Activated CD8-positive, alpha-beta memory T cell treated with anti-CD3 and anti-CD28 coated beads for 36 hours (primary cell): Measurements from ENCODE around the gene CHD9. TPM values are rescaled to one million over a fixed set of nuclear protein-coding genes. Genes with fewer than 3 reads are reported as not detected.
"Not testable (repeated sequence)": the region's sequence is repeated elsewhere in the genome, so short reads cannot be mapped to it uniquely, and the experiment has no call there.

Experiments used
- CTCF ChIA-PET: fragments of 350-600 bp; sonication (Branson Sonifier 250); formaldehyde crosslinking; loops from one replicate; lab custom pipeline; 2021; ENCODE audit warnings: antibody characterized with exemption; lab: Charles Lee
- POLR2A ChIA-PET: fragments of 350-600 bp; sonication (Branson Sonifier 250); formaldehyde crosslinking; loops from one replicate; lab custom pipeline; 2021; ENCODE audit warnings: antibody characterized with exemption; lab: Charles Lee
- total RNA-seq, 2 experiments: library from RNA; stranded (reverse); gene quantifications; one replicate each; pipeline ENCODE4 v1.2.3, GENCODE V29; 2021

Gene CHD9
- total RNA-seq, 2 experiments from 2014 or later, result 16.8 to 17.1 TPM

GRCh38 chr16:53150769-53151168 is 96.0 kb downstream of the CHD9 start:
- POLR2A ChIA-PET, result no interaction called here
- CTCF ChIA-PET, result no interaction called here

DNA sequence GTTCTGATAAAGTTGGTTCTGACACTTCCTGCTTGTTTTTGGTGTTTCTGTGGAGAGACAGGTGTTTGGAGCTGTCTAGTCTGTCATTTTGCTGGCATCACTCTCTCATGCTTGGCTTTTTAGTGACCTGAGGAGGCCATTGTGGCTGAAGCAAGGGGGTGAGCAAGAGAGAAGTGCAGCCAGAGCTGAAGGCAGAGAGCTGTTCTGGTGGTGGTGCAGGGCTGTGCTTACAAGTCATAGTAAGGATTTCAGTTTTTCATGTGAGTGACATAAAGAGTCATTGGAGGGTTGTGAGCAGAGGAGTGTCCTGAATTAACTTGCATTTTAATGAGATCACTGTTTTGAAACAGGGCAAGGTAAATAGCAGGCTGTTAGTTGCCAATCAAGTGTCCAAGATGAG is 97.5 kb downstream of the CHD9 start:
- ChIA-PET CTCF (no interaction called here), POLR2A (no interaction called here)

DNA sequence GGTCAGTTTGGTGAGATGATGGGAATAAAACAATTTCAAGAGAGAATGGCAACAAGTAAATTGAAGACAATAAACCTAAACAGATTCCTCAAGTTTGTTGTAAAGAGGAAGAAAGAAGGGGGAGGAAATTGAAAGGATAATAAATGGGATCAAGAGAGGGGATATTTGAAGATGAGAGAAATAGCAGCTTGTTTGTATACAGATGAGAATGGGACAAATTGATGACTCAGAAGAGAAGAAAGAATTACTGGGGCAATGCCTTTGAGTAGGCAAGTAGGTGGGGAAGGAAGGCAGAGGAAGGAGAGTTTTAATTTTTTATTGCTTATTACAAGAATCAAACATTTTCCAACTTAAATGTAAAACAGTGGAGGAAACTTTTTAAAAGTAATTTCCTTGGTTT is 98.3 kb downstream of the CHD9 start:
- ChIA-PET POLR2A (no interaction called here), CTCF (no interaction called here)

GRCh38 chr16:53154513-53154912 is 99.7 kb downstream of the CHD9 start:
- ChIA-PET CTCF (interaction anchor here (1.3 kb wide), 1 partner anchor 100 kb away, joined by 3 read pairs; the partner anchor contains the start of gene CHD9), POLR2A (no interaction called here)

GRCh38 chr16:53156516-53156915 is 101.7 kb downstream of the CHD9 start:
- ChIA-PET POLR2A (no interaction called here), CTCF (no interaction called here)

DNA sequence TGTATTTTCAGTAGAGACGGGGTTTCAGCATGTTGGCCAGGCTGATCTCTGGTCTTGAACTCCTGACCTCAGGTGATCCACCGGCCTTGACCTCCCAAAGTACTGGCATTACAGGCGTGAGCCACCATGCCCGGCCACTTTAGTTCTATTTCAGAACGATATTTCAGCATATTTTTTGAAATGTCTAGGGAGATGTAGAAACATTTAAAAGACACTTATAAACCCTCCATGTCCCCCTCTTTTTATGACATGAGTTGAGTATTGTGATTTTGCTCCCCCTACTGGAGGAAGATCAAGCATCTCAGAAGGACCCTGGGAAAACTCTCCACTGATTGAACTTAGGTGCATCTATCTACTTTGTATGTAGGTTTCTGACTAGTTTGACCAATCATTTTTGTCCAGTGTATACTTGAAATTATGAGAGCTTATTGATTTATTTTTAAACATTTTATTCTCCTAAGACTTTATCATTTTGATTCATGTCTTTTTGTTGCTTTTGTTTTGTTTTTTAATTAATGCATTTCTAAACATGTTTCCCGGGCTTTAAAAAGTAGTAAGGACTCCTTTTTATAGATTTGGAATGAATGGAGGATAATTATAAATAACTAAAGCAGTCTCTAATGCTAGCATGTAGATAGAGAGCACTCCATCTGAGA is 105.1 kb downstream of the CHD9 start:
- CTCF ChIA-PET, result interaction anchor here (0.8 to 1.2 kb wide), 3 partner anchors 16 to 105 kb away, joined by 3 read pairs; partner anchors contain the start of gene CHD9
- POLR2A ChIA-PET, result no interaction called here

- ChIA-PET CTCF (interaction anchor here (0.6 to 1.7 kb wide), 2 partner anchors 95 to 111 kb away, joined by 3 to 5 read pairs; partner anchors contain the start of gene CHD9), POLR2A (no interaction called here)
Observed at GRCh38 chr16:53166099-53166498, 111.3 kb downstream of the CHD9 start.

DNA sequence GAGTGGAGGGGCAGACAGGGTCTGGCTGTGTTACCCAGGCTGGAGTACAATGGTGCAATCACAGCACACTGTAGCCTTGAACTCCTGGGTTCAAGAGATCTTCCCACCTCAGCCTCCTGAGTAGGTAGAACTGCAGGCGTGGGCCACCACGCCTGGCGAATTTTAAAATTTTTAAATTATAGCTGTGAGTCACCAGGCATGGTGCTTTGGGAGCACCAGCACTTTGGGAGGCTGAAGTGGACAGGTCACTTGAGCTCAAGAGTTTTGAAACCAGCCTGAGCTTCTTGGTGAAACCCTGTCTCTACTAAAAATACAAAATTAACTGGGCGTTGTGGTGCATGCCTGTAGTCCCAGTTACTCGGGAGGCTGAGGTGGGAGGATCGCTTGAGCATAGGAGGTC is 114.0 kb downstream of the CHD9 start:
- CTCF ChIA-PET, result interaction anchor here (0.6 to 1.8 kb wide), 2 partner anchors 114 to 745 kb away, joined by 3 to 4 read pairs; partner anchors contain the start of gene CHD9
- POLR2A ChIA-PET, result no interaction called here

DNA sequence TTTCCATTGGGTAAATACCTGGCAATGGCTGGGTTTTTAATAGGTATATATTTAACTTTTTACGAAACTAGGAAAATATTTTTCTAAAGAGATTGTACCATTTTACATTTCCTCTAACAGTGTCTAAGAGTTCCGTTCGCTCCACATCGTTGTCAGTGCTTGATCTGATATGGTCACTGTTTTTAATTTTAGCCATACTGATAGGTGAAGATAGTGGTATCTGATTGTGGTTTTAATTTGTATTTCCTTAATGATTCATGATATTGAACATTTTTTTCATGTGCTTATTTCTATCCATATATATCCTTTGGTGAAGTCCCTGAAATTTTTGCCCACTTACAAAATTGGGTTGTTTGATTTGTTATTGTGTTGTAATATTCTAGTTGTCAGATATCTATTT is 117.7 kb downstream of the CHD9 start:
- CTCF ChIA-PET, result no interaction called here
- POLR2A ChIA-PET, result no interaction called here

GRCh38 chr16:53175118-53175517 is 120.3 kb downstream of the CHD9 start:
- CTCF ChIA-PET, result no interaction called here
- POLR2A ChIA-PET, result no interaction called here

GRCh38 chr16:53176434-53176833 is 121.6 kb downstream of the CHD9 start:
- CTCF ChIA-PET, result no interaction called here
- POLR2A ChIA-PET, result no interaction called here

- POLR2A ChIA-PET, result no interaction called here
- CTCF ChIA-PET, result no interaction called here
Observed at GRCh38 chr16:53183442-53183841, 128.7 kb downstream of the CHD9 start.

GRCh38 chr16:53185741-53186140 is 130.9 kb downstream of the CHD9 start:
- POLR2A ChIA-PET, CTCF ChIA-PET: not testable (repeated sequence)

DNA sequence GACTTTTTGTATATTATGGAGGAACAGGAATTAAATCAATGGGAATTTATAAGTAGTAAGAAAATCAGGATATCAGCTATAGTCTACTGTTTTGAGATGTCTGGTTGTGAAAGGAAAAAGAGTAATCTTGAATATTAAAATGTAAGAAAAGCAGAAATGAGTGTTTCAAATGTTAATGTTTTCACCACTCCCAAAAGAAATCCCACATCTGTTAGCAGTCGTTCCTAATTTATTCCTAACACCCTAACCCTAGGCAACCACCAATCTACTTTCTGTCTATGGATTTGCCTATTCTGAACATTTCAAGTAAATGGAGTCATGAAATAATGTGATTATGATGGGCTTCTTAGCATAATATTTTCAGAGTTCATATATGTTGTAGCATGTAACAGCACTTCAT is 133.0 kb downstream of the CHD9 start:
- ChIA-PET CTCF (interaction anchor here (0.6 kb wide), 1 partner anchor 19 kb away, joined by 3 read pairs; no protein-coding TSS in a partner anchor), POLR2A (no interaction called here)

DNA sequence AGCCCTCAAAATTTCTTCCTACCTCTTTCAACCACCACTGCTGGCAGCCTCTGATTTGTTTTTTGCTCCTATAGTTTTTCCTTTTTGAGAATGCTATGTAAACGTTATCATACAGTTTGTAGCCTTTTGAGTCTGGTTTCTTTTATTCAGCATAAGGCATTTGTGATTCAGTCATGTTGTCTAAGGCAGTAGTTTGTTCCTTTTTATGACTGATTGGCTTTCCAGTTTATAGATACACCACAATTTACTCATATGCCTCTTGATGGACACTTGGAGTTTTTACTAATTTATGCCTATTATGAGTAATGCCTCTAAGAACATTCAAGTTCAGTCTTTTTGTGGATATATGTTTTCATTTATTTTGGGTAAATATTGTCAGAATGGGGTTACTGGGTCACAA is 136.6 kb downstream of the CHD9 start:
- POLR2A ChIA-PET, result no interaction called here
- CTCF ChIA-PET, result no interaction called here

GRCh38 chr16:53198933-53199332 is 144.1 kb downstream of the CHD9 start:
- POLR2A ChIA-PET, result no interaction called here
- CTCF ChIA-PET, result no interaction called here

- ChIA-PET POLR2A (no interaction called here), CTCF (no interaction called here)
Observed at GRCh38 chr16:53201900-53202299, 147.1 kb downstream of the CHD9 start.

DNA sequence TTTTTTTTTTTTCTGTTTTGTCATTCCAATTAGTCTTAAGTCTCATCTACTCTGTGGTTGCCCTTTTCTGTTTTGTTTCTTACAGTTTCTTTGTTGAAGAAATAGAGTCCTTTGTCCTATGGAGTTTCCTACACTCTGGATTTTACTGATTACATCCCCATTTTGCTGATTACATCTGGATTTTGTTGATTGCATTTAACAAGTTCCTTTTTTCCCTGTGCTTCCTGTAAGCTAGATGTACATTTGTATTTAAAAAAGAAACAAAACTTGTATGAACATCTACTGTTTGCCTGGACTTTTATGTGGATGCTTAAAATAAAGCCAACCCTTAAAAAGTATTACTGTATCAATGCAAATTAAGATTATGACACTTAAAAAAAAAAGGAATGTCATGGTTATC is 147.6 kb downstream of the CHD9 start:
- ChIA-PET POLR2A (no interaction called here), CTCF (no interaction called here)

DNA sequence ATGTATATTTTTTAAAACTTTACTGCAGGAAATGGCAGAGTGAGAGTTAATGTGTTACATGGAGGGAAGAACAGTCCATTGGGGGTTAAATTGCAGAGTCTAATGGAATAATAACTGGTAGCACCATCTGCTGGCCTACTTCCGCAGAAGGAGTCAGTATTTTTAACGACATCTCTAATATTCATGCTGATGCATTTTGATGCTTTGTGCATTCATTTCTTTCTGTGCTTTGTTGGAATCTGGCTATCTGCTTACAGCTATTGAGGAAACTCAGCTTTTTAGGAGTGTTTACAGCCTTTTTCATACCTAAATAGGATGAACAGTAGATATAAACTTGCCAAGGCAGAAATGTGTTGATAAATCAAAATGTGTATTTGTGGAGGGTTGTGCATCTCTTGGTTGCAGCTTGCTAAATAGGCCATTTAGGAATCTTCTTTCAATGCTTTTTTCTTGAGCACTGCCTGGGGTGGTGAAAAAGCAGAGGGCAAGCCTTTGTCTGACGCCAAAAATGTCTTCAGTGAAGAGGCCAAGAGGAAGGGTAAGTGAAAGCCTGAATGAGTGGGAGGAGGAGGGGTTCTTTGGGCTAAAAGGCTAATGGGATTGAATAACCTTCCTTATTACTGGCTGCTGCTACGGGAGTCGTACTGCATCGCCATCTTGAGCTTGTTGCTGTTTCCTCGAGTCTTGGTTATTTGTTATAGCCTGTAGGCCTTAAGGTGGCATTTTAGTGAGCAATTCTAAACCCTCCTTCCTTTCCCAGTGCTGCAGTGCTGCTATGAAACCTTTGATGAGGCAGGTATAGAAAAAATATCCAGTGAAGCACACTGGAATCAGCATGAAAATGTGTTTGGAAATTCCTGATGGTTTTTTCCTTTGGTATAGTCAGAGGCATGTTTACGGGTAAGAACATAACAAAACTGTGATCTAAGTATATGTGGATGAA is 153.3 kb downstream of the CHD9 start:
- CTCF ChIA-PET, result interaction anchor here (0.9 kb wide), 1 partner anchor 146 kb away, joined by 3 read pairs; no protein-coding TSS in a partner anchor

GRCh38 chr16:53209429-53209828 is 154.6 kb downstream of the CHD9 start:
- POLR2A ChIA-PET, result no interaction called here
- CTCF ChIA-PET, result no interaction called here

More for the DNA sequence above, 153.3 kb downstream of the CHD9 start:
- POLR2A ChIA-PET, result interaction anchor here (0.6 kb wide), 1 partner anchor 78 kb away, joined by 3 read pairs; no protein-coding TSS in a partner anchor
